ENCODE results near the gene CTIF.

DNA sequence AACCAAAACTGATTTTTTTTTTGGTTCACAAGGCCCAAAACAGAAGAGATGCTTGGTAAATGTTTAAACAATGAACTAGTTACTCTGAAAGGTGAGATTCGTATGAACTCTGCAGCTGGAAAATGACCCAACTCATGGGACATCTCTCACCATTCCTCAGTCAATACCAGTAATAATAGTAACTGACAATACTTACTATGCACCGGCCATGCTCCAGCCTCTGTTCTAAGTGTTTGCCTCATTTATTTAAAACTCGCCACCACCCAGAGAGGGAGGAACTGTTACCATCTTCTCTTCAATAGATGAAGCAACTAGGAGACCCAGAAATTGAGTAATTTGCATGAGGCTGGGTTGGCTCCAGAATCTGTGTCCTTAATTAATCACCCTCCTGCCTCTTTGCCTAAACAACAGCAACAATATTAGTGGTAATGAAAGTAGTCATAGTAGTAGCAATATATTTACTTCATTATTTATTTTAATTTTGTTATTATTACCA lies 130.4 kb downstream of the CTIF start:
- TF ChIP-seq CTCF (IDR thresholded peaks at IDR 0.05; ENCODE audit: low read depth, low read length, missing input control) = no peak
- no peak for TF ChIP-seq SP1 (IDR thresholded peaks at IDR 0.05)
- TF ChIP-seq ZBTB33 (IDR thresholded peaks at IDR 0.05) = no peak
- peak; percentile 55 to 65 for TF ChIP-seq RXRA (IDR thresholded peaks at IDR 0.05)
- no peak for TF ChIP-seq TAF1 (conservative IDR thresholded peaks at IDR 0.05)
- no peak for TF ChIP-seq JUND (IDR thresholded peaks at IDR 0.05)
- TF ChIP-seq ATF3 (IDR thresholded peaks at IDR 0.05) = no peak
- TF ChIP-seq YY1 (IDR thresholded peaks at IDR 0.05) = no peak
- no peak for TF ChIP-seq MAX (IDR thresholded peaks at IDR 0.05)
- TF ChIP-seq GABPA (IDR thresholded peaks at IDR 0.05 in 1 of 2, conservative IDR thresholded peaks at IDR 0.05 in 1 of 2) = no peak
- no peak for TF ChIP-seq FOXA1 (IDR thresholded peaks at IDR 0.05)
- TF ChIP-seq RAD21 (IDR thresholded peaks at IDR 0.05) = no peak
- TF ChIP-seq, protein P1, sequence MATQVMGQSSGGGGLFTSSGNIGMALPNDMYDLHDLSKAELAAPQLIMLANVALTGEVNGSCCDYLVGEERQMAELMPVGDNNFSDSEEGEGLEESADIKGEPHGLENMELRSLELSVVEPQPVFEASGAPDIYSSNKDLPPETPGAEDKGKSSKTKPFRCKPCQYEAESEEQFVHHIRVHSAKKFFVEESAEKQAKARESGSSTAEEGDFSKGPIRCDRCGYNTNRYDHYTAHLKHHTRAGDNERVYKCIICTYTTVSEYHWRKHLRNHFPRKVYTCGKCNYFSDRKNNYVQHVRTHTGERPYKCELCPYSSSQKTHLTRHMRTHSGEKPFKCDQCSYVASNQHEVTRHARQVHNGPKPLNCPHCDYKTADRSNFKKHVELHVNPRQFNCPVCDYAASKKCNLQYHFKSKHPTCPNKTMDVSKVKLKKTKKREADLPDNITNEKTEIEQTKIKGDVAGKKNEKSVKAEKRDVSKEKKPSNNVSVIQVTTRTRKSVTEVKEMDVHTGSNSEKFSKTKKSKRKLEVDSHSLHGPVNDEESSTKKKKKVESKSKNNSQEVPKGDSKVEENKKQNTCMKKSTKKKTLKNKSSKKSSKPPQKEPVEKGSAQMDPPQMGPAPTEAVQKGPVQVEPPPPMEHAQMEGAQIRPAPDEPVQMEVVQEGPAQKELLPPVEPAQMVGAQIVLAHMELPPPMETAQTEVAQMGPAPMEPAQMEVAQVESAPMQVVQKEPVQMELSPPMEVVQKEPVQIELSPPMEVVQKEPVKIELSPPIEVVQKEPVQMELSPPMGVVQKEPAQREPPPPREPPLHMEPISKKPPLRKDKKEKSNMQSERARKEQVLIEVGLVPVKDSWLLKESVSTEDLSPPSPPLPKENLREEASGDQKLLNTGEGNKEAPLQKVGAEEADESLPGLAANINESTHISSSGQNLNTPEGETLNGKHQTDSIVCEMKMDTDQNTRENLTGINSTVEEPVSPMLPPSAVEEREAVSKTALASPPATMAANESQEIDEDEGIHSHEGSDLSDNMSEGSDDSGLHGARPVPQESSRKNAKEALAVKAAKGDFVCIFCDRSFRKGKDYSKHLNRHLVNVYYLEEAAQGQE (IDR thresholded peaks at IDR 0.05) = no peak
- no peak for TF ChIP-seq EGR1 (IDR thresholded peaks at IDR 0.05; ENCODE audit: low read depth in 2 of 2)

All from liver (tissue), 3 donors.